HepG2 (cell line): Measurements from ENCODE around the gene PDIA5. TPM values are rescaled to one million over a fixed set of nuclear protein-coding genes. Genes with fewer than 3 reads are reported as not detected.

Source experiments
- ATAC-seq: fragments of 200-7000 bp; cut with Tn5 transposase; 3 replicates; pipeline ENCODE4 v1.9.1; 2020; ENCODE audit warnings: mild to moderate bottlenecking, moderate library complexity
- BruUV-seq: library from RNA; stranded (reverse); fragments of 400-500 nt; replicated peaks from 2 replicates; lab custom pipeline; 2021; lab: Mats Ljungman, UMichigan
- CTCF ChIA-PET: fragments of 300-600 bp; formaldehyde crosslinking; extraction: SDS; loops from one replicate; lab custom pipeline; 2021; ENCODE audit warnings: low total read pairs, inconsistent platforms, low intra/inter-chr PET ratio; lab: Yijun Ruan, JAX
- POLR2A ChIA-PET: fragments of 350-600 bp; sonication (Branson Sonifier 250); formaldehyde crosslinking; loops from one replicate; lab custom pipeline; 2020; ENCODE audit warnings: antibody characterized with exemption, inconsistent platforms; lab: Yijun Ruan, JAX
- DNase-seq: peaks from one replicate; pipeline ENCODE4 v3.0.0-alpha.2; 2015; ENCODE audit warnings: low spot score
- FAIRE-seq: peaks from 3 replicates; lab custom pipeline; 2011; peaks lifted over from hg19 to GRCh38; lab: Jason Lieb, UNC
- H2AFZ ChIP-seq: one replicate; pipeline ENCODE4 v1.6.1; 2011; ENCODE audit warnings: low read length, inconsistent platforms
- H3K27ac ChIP-seq: fragments of 300-600 bp; 3 replicates; pipeline ENCODE4 v1.8.0; 2011; ENCODE audit warnings: mixed run types, mild to moderate bottlenecking, mixed read lengths, low read length, inconsistent platforms; ENCODE audit not compliant: insufficient read depth; ENCODE audit errors: extremely low read length
- H3K27me3 ChIP-seq, 2 experiments: fragments of 200-600 bp in 1 of 2; 2 replicates in 1 of 2; 3 replicates in 1 of 2; pipeline versions ENCODE4 v1.6.0 to v1.8.0; 2011; ENCODE audit warnings: low read length in 2 of 2, mild to moderate bottlenecking in 2 of 2, moderate library complexity in 2 of 2, inconsistent platforms in 1 of 2; ENCODE audit not compliant: insufficient read depth in 2 of 2, control insufficient read depth in 1 of 2
- H3K36me3 ChIP-seq, 2 experiments: fragments of 200-600 bp in 1 of 2; replicated peaks in 1 of 2; 2 replicates in 1 of 2; 3 replicates in 1 of 2; pipeline versions ENCODE4 v1.5.1 to v1.8.0; 2011; ENCODE audit warnings: low read length in 2 of 2, inconsistent platforms in 1 of 2; ENCODE audit not compliant: insufficient read depth in 2 of 2, control insufficient read depth in 1 of 2
- H3K4me1 ChIP-seq: 2 replicates; pipeline ENCODE4 v1.5.1; 2012; ENCODE audit warnings: low read length, inconsistent platforms; ENCODE audit not compliant: insufficient read depth
- H3K4me2 ChIP-seq: 2 replicates; pipeline ENCODE4 v1.6.0; 2011; ENCODE audit warnings: low read depth, low read length, inconsistent platforms
- H3K4me3 ChIP-seq, 3 experiments: fragments of 200-600 bp in 1 of 3; sonication (generic), shearing (Covaris generic) in 1 of 3; replicated peaks in 1 of 3; 2 replicates each; pipeline ENCODE4 v1.5.1; 2011 to 2016; ENCODE audit warnings: low read length in 3 of 3, inconsistent platforms in 2 of 3, low read depth in 2 of 3, mild to moderate bottlenecking in 2 of 3, control low read depth in 1 of 3, mixed read lengths in 1 of 3; ENCODE audit not compliant: insufficient read depth in 1 of 3
- H3K79me2 ChIP-seq: one replicate; pipeline ENCODE4 v1.6.1; 2011; ENCODE audit warnings: low read length, inconsistent platforms; ENCODE audit not compliant: insufficient read depth
- H3K9ac ChIP-seq: 2 replicates; pipeline ENCODE4 v1.6.0; 2011; ENCODE audit warnings: mild to moderate bottlenecking, low read depth, low read length, inconsistent platforms; ENCODE audit not compliant: insufficient read depth
- H3K9me3 ChIP-seq: 2 replicates; pipeline ENCODE4 v1.5.1; 2012; ENCODE audit warnings: mild to moderate bottlenecking, low read length
- H4K20me1 ChIP-seq: 2 replicates; pipeline ENCODE4 v1.6.0; 2011; ENCODE audit warnings: inconsistent platforms, mild to moderate bottlenecking, low read length, moderate library complexity; ENCODE audit not compliant: insufficient read depth
- ARID3A ChIP-seq: IDR thresholded peaks from 2 replicates; pipeline ENCODE4 v1.6.1; 2012; ENCODE audit warnings: low read depth, low read length, improper control_type of control experiment
- CBX1 ChIP-seq: IDR thresholded peaks from one replicate; pipeline ENCODE4 v1.6.1; 2016; ENCODE audit warnings: antibody characterized with exemption, low read depth
- HOXD1 ChIP-seq: sonication (generic); formaldehyde crosslinking; IDR thresholded peaks from 2 replicates; pipeline ENCODE4 v1.5.0; 2020; ENCODE audit warnings: missing genetic modification reagents
- NFE2L2 ChIP-seq: fragments of 150-350 bp; IDR thresholded peaks from 2 replicates; pipeline ENCODE4 v1.6.1; 2014; ENCODE audit warnings: low read length
- ZBTB2 ChIP-seq: sonication (generic); formaldehyde crosslinking; IDR thresholded peaks from 2 replicates; pipeline ENCODE4 v1.8.0; 2022; ENCODE audit warnings: low read depth, missing genetic modification reagents
- ZFP36 ChIP-seq: fragments of 150-350 bp; IDR thresholded peaks from 2 replicates; pipeline ENCODE4 v1.6.1; 2018; ENCODE audit warnings: borderline replicate concordance, low read length, low read depth; ENCODE audit not compliant: partially characterized antibody
- ZMYM3 ChIP-seq: sonication (generic); formaldehyde crosslinking; IDR thresholded peaks from 2 replicates; pipeline ENCODE4 v1.5.1; 2020; ENCODE audit warnings: mild to moderate bottlenecking, missing genetic modification reagents
- WGBS: methylation state at CpG from one replicate; pipeline ENCODE4 v1.1.6; 2017; ENCODE audit warnings: low lambda C conversion rate; 5-methylcytosine and 5-hydroxymethylcytosine counted together
- in situ Hi-C: cut with HindIII; loops from 2 replicates; pipeline ENCODE4 v1.10.0; 2017; ENCODE audit warnings: low pct_unique_long_range_greater_than_20kb; ENCODE audit not compliant: extremely low pct_ligation_motif_present
- intact Hi-C: fragments of 100-400 bp; cut with micrococcal nuclease; formaldehyde crosslinking; loops from one replicate; pipeline ENCODE4 v1.10.0; 2022; ENCODE audit not compliant: unreplicated experiment
- polyA plus RNA-seq, 8 experiments: library from polyadenylated mRNA; depleted of rRNA in 3 of 8; stranded (reverse) in 7 of 8; unstranded in 1 of 8; fragments of >200 nt; fragmentation: Illumina TruSeq in 4 of 8; extraction: Trizol in 4 of 8; gene quantifications; 2 replicates each; pipeline versions ENCODE4 v1.2.1 to v1.2.3, GENCODE V29; 2011 to 2016; ENCODE audit warnings: low read depth in 4 of 8, missing spikeins in 1 of 8, mixed read lengths in 1 of 8; ENCODE audit not compliant: insufficient read depth in 1 of 8
- total RNA-seq, 5 experiments: library from RNA; depleted of rRNA; stranded (reverse); fragments of >200 nt; fragmentation: Illumina TruSeq; extraction: Trizol; gene quantifications; 2 replicates each; pipeline ENCODE4 v1.2.3, GENCODE V29; 2016; ENCODE audit warnings: low read depth in 1 of 5
- TF ChIP-seq, protein P1 (sequence below): sonication (generic); formaldehyde crosslinking; IDR thresholded peaks from 2 replicates; pipeline ENCODE4 v1.4.0; 2020; ENCODE audit warnings: missing genetic modification reagents, borderline replicate concordance

The PDIA5 gene
- total and polyA plus RNA-seq, 2 of the 13 experiments (the other 11 are each of a cell fraction or from before 2014, with no cell fraction given) = 51.3 to 74.3 TPM

- TF ChIP-seq, protein P1, sequence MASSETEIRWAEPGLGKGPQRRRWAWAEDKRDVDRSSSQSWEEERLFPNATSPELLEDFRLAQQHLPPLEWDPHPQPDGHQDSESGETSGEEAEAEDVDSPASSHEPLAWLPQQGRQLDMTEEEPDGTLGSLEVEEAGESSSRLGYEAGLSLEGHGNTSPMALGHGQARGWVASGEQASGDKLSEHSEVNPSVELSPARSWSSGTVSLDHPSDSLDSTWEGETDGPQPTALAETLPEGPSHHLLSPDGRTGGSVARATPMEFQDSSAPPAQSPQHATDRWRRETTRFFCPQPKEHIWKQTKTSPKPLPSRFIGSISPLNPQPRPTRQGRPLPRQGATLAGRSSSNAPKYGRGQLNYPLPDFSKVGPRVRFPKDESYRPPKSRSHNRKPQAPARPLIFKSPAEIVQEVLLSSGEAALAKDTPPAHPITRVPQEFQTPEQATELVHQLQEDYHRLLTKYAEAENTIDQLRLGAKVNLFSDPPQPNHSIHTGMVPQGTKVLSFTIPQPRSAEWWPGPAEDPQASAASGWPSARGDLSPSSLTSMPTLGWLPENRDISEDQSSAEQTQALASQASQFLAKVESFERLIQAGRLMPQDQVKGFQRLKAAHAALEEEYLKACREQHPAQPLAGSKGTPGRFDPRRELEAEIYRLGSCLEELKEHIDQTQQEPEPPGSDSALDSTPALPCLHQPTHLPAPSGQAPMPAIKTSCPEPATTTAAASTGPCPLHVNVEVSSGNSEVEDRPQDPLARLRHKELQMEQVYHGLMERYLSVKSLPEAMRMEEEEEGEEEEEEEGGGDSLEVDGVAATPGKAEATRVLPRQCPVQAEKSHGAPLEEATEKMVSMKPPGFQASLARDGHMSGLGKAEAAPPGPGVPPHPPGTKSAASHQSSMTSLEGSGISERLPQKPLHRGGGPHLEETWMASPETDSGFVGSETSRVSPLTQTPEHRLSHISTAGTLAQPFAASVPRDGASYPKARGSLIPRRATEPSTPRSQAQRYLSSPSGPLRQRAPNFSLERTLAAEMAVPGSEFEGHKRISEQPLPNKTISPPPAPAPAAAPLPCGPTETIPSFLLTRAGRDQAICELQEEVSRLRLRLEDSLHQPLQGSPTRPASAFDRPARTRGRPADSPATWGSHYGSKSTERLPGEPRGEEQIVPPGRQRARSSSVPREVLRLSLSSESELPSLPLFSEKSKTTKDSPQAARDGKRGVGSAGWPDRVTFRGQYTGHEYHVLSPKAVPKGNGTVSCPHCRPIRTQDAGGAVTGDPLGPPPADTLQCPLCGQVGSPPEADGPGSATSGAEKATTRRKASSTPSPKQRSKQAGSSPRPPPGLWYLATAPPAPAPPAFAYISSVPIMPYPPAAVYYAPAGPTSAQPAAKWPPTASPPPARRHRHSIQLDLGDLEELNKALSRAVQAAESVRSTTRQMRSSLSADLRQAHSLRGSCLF (CRISPR knock-in tag) = no peak
Measured at GRCh38 chr3:123153125-123154019, 86.5 kb downstream of the PDIA5 start (continued).

DNA sequence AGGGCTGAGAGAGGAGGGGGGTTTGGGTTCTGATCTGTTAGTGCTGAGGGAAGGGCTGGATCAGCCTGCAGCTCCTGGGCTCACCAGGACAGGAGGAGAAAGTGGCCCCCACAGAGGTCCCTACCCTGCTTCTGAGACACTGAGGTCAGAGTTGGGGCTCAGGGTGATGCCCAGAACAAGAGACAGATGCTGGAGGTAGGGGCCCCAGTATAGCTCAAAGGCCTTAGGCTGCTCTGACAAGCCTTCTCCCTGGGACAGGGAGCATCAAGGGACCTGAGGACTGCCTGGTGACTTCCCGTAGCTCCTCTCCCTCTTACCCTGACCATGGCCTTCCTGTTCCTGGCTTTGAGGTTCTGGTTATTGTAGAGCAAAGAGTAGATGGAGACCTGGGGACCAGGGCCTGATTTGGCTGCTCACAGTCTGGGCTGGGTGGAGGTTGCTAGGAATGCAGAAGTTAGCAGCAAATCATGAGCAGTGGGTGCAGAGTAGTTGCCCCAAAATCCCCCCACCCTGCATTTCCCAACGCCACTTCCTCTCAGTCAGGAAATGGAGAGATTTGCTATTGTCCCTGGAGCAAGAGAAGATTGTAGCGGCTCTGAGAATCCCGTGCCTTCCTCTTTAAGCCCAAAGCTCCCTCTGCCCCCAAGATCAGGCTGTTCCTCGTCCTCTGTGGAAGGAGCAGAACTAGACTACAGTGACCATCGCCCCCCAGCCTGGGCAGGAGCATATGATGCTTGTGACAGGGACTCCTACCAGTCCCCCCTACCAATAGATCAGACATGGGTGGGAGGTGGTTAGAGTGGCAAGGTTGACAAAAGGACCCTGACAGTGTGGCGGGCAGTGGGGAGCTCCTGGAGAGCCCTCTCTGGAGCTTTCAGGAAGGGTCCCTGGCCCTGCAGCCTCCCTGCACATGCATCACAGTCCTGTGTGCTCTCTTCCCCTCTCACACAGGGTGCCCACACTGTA lies 87.5 kb downstream of the PDIA5 start:
- CTCF ChIA-PET = no interaction called here
- TF ChIP-seq NFE2L2 = no peak
- TF ChIP-seq ZMYM3 (CRISPR knock-in tag) = no peak
- no peak for TF ChIP-seq ZBTB2
- TF ChIP-seq HOXD1 = no peak
- TF ChIP-seq ZFP36 = no peak
- TF ChIP-seq ARID3A = no peak
- TF ChIP-seq CBX1 = no peak

More for the DNA sequence above, 87.5 kb downstream of the PDIA5 start:
- Histone ChIP-seq H3K4me1 (peaks cover 26% of the 10 kb centered on the region), H3K79me2 (no peaks in the 10 kb centered on the region), H3K9ac (no peak overlapping the region), H3K4me3 (no peak overlapping the region), H4K20me1 (peaks cover 7% of the 10 kb centered on the region; the same call in 1 of the 2 replicates), H3K27me3 (no peaks in the 10 kb centered on the region), H3K27ac (no peak overlapping the region), H3K36me3 (peaks cover 23 to 70% of the 10 kb centered on the region in 2 experiments), H2AFZ (no peak overlapping the region), H3K9me3 (no peaks in the 10 kb centered on the region), H3K4me2 (no peak overlapping the region)
- no peak for ATAC-seq
- WGBS = 89% methylated on average over 7 of the region's 7 CpGs
- FAIRE-seq = no peak
- POLR2A ChIA-PET = no interaction called here
- intact Hi-C loops (no loop called here), in situ Hi-C loops (no loop called here)
- no peak for DNase-seq
- no TSS peak for BruUV-seq
